SK-N-SH (cell line): ENCODE measurements around the gene DEPP1. TPM values are rescaled to one million over a fixed set of nuclear protein-coding genes. Genes with fewer than 3 reads are reported as not detected.
A peak's percentile ranks its signal among the peaks of the same experiment; 100 is the strongest.

Experiments
- CTCF ChIA-PET: fragments of 300-600, 350-600 bp; formaldehyde crosslinking; extraction: SDS; loops from one replicate; lab custom pipeline; 2021; lab: Yijun Ruan, JAX
- POLR2A ChIA-PET: fragments of 350-600 bp; sonication (Branson Sonifier 250); formaldehyde crosslinking; extraction: SDS; loops from one replicate; lab custom pipeline; 2020; ENCODE audit warnings: antibody characterized with exemption, inconsistent platforms; lab: Yijun Ruan, JAX
- DNase-seq: peaks from one replicate; pipeline ENCODE4 v3.0.0; 2012
- H2AFZ ChIP-seq: fragments of 200-600 bp; sonication (generic); 2 replicates; pipeline ENCODE4 v1.8.1; 2016; ENCODE audit warnings: antibody characterized with exemption, mild to moderate bottlenecking, low read depth
- H3F3A ChIP-seq: fragments of 200-600 bp; sonication (generic); replicated peaks from 2 replicates; pipeline ENCODE3; 2016; ENCODE audit warnings: antibody characterized with exemption, mild to moderate bottlenecking; ENCODE audit not compliant: insufficient read depth
- H3K27ac ChIP-seq, 2 experiments: fragments of 200-500 bp in 1 of 2; fragments of 200-600 bp in 1 of 2; sonication (Bioruptor generic) in 1 of 2; sonication (generic), shearing (Covaris generic) in 1 of 2; 2 replicates each; pipeline versions ENCODE4 v1.5.1 to v1.6.1; 2014 to 2016; ENCODE audit warnings: low read depth in 2 of 2, inconsistent platforms in 1 of 2, low read length in 1 of 2, mild to moderate bottlenecking in 1 of 2, mixed read lengths in 1 of 2
- H3K27me3 ChIP-seq: fragments of 200-600 bp; sonication (generic), shearing (Covaris generic); 2 replicates; pipeline ENCODE4 v1.6.1; 2016; ENCODE audit warnings: mixed run types; ENCODE audit not compliant: insufficient read depth
- H3K36me3 ChIP-seq, 2 experiments: fragments of 200-500 bp in 1 of 2; fragments of 200-600 bp in 1 of 2; sonication (Bioruptor generic) in 1 of 2; sonication (generic) in 1 of 2; replicated peaks in 1 of 2; 2 replicates each; pipeline versions ENCODE3 to v1.5.1; 2014 to 2016; ENCODE audit warnings: low read length in 1 of 2, mild to moderate bottlenecking in 1 of 2; ENCODE audit not compliant: insufficient read depth in 2 of 2, control insufficient read depth in 1 of 2
- H3K4me1 ChIP-seq, 2 experiments: fragments of 200-500 bp in 1 of 2; fragments of 200-600 bp in 1 of 2; sonication (Bioruptor generic) in 1 of 2; sonication (generic), shearing (Covaris generic) in 1 of 2; 2 replicates each; pipeline versions ENCODE4 v1.5.1 to v1.6.1; 2014 to 2016; ENCODE audit warnings: low read depth in 1 of 2, low read length in 1 of 2, mixed run types in 1 of 2; ENCODE audit not compliant: insufficient read depth in 2 of 2, control insufficient read depth in 1 of 2
- H3K4me2 ChIP-seq: fragments of 200-600 bp; sonication (generic), shearing (Covaris generic); 2 replicates; pipeline ENCODE4 v1.6.1; 2017; ENCODE audit warnings: mixed run types
- H3K4me3 ChIP-seq, 2 experiments: fragments of 200-500 bp in 1 of 2; fragments of 200-600 bp in 1 of 2; sonication (Bioruptor generic) in 1 of 2; sonication (generic), shearing (Covaris generic) in 1 of 2; 2 replicates each; pipeline versions ENCODE4 v1.5.1 to v1.8.1; 2014 to 2016; ENCODE audit warnings: low read depth in 2 of 2, inconsistent platforms in 1 of 2, low read length in 1 of 2, mild to moderate bottlenecking in 1 of 2, mixed read lengths in 1 of 2, moderate library complexity in 1 of 2
- H3K79me2 ChIP-seq: fragments of 200-600 bp; sonication (generic); 2 replicates; pipeline ENCODE4 v1.8.1; 2017; ENCODE audit warnings: mild to moderate bottlenecking; ENCODE audit not compliant: insufficient read depth
- H3K9ac ChIP-seq: fragments of 200-600 bp; sonication (generic); 2 replicates; pipeline ENCODE4 v1.6.1; 2017; ENCODE audit warnings: mixed run types
- H3K9me2 ChIP-seq: fragments of 200-600 bp; sonication (generic); 2 replicates; pipeline ENCODE4 v1.6.1; 2017; ENCODE audit warnings: mixed run types
- H3K9me3 ChIP-seq: fragments of 200-600 bp; sonication (generic); 2 replicates; pipeline ENCODE4 v1.6.1; 2017; ENCODE audit warnings: mixed run types, mild to moderate bottlenecking, moderate library complexity
- H4K20me1 ChIP-seq: fragments of 200-600 bp; sonication (generic); 2 replicates; pipeline ENCODE4 v1.6.1; 2017; ENCODE audit warnings: mild to moderate bottlenecking, mixed run types; ENCODE audit not compliant: insufficient read depth
- ELF1 ChIP-seq: IDR thresholded peaks from 2 replicates; pipeline ENCODE4 v1.4.0; 2012
- EP300 ChIP-seq, 2 experiments: IDR thresholded peaks; 2 replicates each; pipeline versions ENCODE4 v1.4.0 to v1.6.1; 2012; ENCODE audit warnings: borderline replicate concordance in 1 of 2, low read depth in 1 of 2, low read length in 1 of 2
- EZH2phosphoT487 ChIP-seq: fragments of 200-600 bp; sonication (generic); IDR thresholded peaks from 2 replicates; pipeline ENCODE4 v1.6.1; 2017; ENCODE audit warnings: low read depth, mixed run types, mild to moderate bottlenecking, antibody characterized with exemption, moderate library complexity, borderline replicate concordance
- MAX ChIP-seq: IDR thresholded peaks from 2 replicates; pipeline ENCODE4 v1.4.0; 2012; ENCODE audit warnings: low read depth
- MEF2A ChIP-seq: IDR thresholded peaks from 2 replicates; pipeline ENCODE4 v1.4.0; 2012; ENCODE audit warnings: low read depth, borderline replicate concordance
- MXI1 ChIP-seq: IDR thresholded peaks from 2 replicates; pipeline ENCODE4 v1.6.1; 2012; ENCODE audit warnings: mild to moderate bottlenecking, low read depth, low read length, improper control_type of control experiment
- NRF1 ChIP-seq: IDR thresholded peaks from 2 replicates; pipeline ENCODE4 v1.6.1; 2012; ENCODE audit warnings: low read depth, mild to moderate bottlenecking, low read length
- POLR2AphosphoS5 ChIP-seq: IDR thresholded peaks from 2 replicates; pipeline ENCODE4 v1.6.1; 2012; ENCODE audit warnings: low read depth, low read length
- RAD21 ChIP-seq: IDR thresholded peaks from 2 replicates; pipeline ENCODE4 v1.6.1; 2012; ENCODE audit warnings: mild to moderate bottlenecking, low read length
- RFX5 ChIP-seq: IDR thresholded peaks from 2 replicates; pipeline ENCODE4 v1.6.1; 2012; ENCODE audit warnings: mild to moderate bottlenecking, improper control_type of control experiment, low read length
- YY1 ChIP-seq: IDR thresholded peaks from 2 replicates; pipeline ENCODE4 v1.4.0; 2012; ENCODE audit warnings: low read depth, mild to moderate bottlenecking
- ZBTB33 ChIP-seq: IDR thresholded peaks from 2 replicates; pipeline ENCODE4 v1.4.0; 2012; ENCODE audit warnings: low read depth, borderline replicate concordance
- WGBS: methylation state at CpG from one replicate; pipeline ENCODE4 v1.1.6; 2017; ENCODE audit warnings: low lambda C conversion rate; 5-methylcytosine and 5-hydroxymethylcytosine counted together
- polyA plus RNA-seq, 3 experiments: library from polyadenylated mRNA; depleted of rRNA; stranded (reverse); fragments of >200 nt; gene quantifications; 2 replicates each; pipeline ENCODE4 v1.2.3, GENCODE V29; 2012

The DEPP1 gene
- polyA plus RNA-seq, 1 of the 3 experiments (the other 2 are of a cell fraction), result 5.3 TPM

GRCh38 chr10:44978213-44978569 lies 418 bp downstream of the DEPP1 start:
- TF ChIP-seq MEF2A (no peak), POLR2AphosphoS5 (no peak), MXI1 (no peak), EP300 (IDR thresholded peaks at IDR 0.05; ENCODE audit: borderline replicate concordance in 1 of 2, low read depth in 1 of 2, low read length in 1 of 2) (no peak), RFX5 (no peak), NRF1 (no peak), YY1 (no peak), ELF1 (no peak), ZBTB33 (no peak)
- TF ChIP-seq, all 33 proteins: peak for 0
- Histone ChIP-seq H3K27ac (peak overlapping the region; percentile 30 to 95; a peak in 3 of 4 replicates), H3K9me3 (no peaks in the 10 kb centered on the region), H3K79me2 (peaks cover 8% of the 10 kb centered on the region), H3K4me3 (peak overlapping the region; percentile 41 to 61), H3K27me3 (no peaks in the 10 kb centered on the region), H4K20me1 (no peaks in the 10 kb centered on the region), H3K4me1 (peaks cover 41 to 61% of the 10 kb centered on the region in 2 experiments; a peak in 3 of 4 replicates), H2AFZ (no peak overlapping the region), H3K4me2 (peak overlapping the region; percentile 85), H3K36me3 (no peaks in the 10 kb centered on the region), H3K9me2 (no peaks in the 10 kb centered on the region), H3F3A (peaks cover 20% of the 10 kb centered on the region), H3K9ac (peak overlapping the region; percentile 68)
- CTCF ChIA-PET, result interaction anchor here (1.2 to 10.6 kb wide), 3 partner anchors 10 to 46 kb away, joined by 4 to 121 read pairs (median 5); no protein-coding TSS in a partner anchor
- POLR2A ChIA-PET, result no interaction called here
- WGBS, result 60% methylated on average over 4 of the region's 4 CpGs
- no peak for DNase-seq

- Histone ChIP-seq H3K4me1 (peaks cover 48 to 57% of the 10 kb centered on the region in 2 experiments; a peak in 3 of 4 replicates), H3K9me3 (no peaks in the 10 kb centered on the region), H2AFZ (no peak overlapping the region), H3K27me3 (no peaks in the 10 kb centered on the region), H3K27ac (peak overlapping the region in 1 of 2 experiments; percentile 95; a peak in 2 of 4 replicates), H3K36me3 (no peaks in the 10 kb centered on the region), H3K9me2 (no peaks in the 10 kb centered on the region), H4K20me1 (no peaks in the 10 kb centered on the region), H3F3A (peaks cover 20% of the 10 kb centered on the region), H3K4me2 (peak overlapping the region; percentile 85), H3K4me3 (peak overlapping the region; percentile 41 to 61; a peak in 3 of 4 replicates), H3K9ac (peak overlapping the region; percentile 68), H3K79me2 (peaks cover 8% of the 10 kb centered on the region)
- WGBS, result 84% methylated on average over 3 of the region's 25 CpGs
- DNase-seq, result no peak
- POLR2A ChIA-PET, result no interaction called here
- CTCF ChIA-PET, result interaction anchor here (1.2 to 10.6 kb wide), 3 partner anchors 10 to 45 kb away, joined by 4 to 121 read pairs (median 5); no protein-coding TSS in a partner anchor
- TF ChIP-seq RAD21 (no peak), MAX (no peak), EZH2phosphoT487 (no peak)
Observed at GRCh38 chr10:44977287-44978212, 1.1 kb downstream of the DEPP1 start.
